Esophagus mucosa (tissue), 1 donor: ENCODE results near the gene HORMAD1. TPM values are rescaled to one million over a fixed set of nuclear protein-coding genes. Genes with fewer than 3 reads are reported as not detected.
A peak's percentile ranks its signal among the peaks of the same experiment; 100 is the strongest.
"Not testable (repeated sequence)": the region's sequence is repeated elsewhere in the genome, so short reads cannot be mapped to it uniquely, and the experiment has no call there.

ENCODE experiments used
- ATAC-seq: fragments of 200-7000 bp; cut with Tn5 transposase; one replicate; pipeline ENCODE4 v1.9.1; 2020
- total RNA-seq: library from RNA; stranded (reverse); gene quantifications from one replicate; pipeline ENCODE4 v1.2.4, GENCODE V29; 2023
- donor health status: DM: yes; HTN: yes; CAD: no.

Gene HORMAD1
- total RNA-seq, 1 donor from 2014 or later = 11.1 TPM

DNA sequence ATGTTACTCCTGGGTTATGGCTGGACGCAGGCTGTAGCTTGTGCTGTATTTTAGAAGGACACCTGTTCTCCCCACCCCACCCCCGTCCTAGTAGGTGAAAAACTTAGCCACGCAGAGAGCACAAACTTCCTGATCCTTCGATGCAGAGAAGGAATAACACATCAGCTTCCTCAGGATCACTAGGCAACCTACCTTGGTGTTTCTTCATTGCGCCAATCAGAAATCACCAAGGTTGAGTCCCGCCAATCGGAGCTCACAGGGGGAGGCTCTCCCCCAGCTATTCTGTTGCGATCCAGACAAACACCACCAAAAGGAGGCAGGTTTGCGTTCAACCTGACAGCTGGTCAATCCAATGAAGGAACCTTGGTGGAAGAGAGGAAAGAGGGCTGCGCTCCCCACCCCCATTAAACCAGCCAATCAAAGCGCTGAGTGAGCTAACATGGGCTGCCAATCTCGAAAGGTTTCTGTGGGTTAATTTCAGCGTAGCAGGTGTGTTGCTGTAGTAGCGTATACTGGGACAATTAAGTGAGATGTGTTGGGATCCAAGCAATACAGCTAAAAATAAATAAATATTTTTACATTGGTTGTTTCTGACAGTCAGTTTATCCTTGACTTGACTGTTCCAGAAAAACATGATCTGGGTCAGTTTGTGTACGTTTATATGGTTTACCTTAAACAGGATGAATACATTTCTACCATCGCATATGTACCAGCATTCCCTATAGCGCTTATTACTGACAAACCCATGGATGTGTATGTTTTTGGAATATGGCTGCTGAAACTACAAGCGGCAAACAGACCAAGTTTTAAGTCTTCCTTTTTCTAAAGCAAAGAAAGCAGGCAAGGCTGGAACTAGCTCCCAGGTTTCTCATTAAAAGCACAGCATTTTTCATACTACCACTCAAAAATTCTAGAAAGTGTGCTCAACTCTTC, 23.4 kb downstream of the HORMAD1 start, which contains the start of gene GOLPH3L:
Gene GOLPH3L (minus strand): TSS at position 160 of the 933 bp plus-strand sequence. CDS start 2,316 bp downstream, outside the sequence.
- peak; percentile 99 for ATAC-seq

DNA sequence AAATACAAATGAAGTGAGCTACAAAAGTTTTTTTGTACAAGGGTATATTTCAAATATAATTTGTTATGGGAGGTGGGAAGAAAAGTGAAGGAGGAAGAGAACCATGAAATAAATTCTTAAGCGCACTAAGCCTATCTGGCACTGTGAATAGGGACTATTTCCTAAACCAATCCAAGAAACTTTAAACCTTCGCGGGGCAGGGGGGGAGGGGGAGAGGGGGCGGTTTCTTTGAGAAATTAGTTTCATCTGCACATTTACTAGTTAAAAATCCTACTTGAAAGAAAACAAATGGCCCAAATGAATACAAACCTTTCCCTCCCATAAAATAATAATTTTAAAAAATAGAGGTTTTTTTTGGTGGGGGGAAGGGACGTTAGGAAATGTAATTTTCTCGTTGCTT, 24.1 kb downstream of the HORMAD1 start:
- no peak for ATAC-seq

DNA sequence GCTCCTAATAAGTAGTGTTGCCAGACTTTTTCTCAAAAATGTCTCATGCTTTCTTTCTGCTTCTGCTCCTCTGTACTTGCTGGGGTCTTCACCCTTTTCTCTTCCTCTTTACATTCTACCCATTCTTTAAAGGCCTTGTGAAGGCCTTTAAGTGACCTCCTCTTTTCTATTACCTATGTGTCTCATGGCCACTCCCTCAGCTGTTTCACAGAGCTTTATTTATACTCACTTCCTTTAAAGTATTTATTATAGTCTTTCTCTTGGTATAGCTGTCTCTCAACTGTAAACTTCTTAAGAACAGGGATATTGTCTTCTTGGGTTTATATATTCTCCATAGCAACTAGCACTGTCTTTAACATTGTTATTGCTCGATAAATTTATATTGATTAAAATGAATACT, 24.5 kb downstream of the HORMAD1 start:
- ATAC-seq = peak; percentile 20

DNA sequence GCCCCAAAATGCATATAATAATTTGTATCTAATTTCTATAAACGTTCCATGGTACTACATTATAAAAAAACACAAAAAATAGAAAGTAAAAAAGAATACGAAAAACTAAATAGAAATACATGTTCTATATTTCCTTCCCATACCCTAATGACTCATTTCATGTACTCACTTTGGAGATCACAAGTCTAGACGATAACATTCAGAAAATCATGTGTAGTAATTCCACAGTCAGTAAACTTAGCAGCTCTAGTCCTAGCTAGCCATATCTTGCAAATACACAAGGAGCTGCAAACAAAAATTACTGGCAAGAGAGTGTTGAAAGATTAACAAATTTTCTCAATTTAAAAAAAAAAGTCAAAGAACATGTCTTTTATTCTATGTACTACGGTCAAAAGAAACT, 25.1 kb downstream of the HORMAD1 start:
- ATAC-seq = peak; percentile 27

DNA sequence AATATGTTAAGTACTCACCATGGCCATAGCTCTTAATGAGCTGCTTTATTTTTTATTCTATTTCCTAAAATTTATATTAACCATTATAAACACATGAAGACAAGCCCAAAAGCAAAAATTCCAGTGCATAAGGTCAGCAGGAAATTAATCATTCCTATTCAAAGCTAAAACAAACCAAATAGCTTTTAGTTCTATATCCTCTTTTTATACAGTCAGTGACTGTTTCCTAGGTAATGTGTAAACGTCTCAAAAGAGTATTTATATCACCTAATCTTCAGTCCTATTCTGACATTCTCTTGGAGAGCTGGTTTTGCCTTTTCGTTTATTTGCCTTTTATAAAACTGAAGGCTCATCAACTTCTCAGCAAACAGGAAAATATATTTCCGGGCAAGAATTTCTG, 28.0 kb downstream of the HORMAD1 start:
- no peak for ATAC-seq

DNA sequence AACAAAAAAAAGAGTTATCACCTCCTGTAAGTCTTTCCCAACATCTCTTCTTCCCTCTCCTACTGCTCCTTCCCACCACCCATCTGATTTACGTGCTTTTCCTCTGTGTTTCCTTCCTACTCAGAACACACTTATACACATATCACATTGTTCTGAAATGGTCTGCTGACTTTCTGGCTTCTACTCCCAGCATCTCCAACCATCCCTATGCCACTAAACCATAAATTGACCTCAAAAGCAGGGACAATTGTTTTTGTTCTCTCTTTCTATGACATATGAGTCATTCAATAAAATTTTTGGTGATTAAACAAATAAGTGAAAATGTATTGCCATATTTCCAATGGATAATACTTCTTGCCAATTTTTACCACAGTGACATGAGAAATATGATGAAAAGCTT, 31.9 kb downstream of the HORMAD1 start:
- no peak for ATAC-seq

DNA sequence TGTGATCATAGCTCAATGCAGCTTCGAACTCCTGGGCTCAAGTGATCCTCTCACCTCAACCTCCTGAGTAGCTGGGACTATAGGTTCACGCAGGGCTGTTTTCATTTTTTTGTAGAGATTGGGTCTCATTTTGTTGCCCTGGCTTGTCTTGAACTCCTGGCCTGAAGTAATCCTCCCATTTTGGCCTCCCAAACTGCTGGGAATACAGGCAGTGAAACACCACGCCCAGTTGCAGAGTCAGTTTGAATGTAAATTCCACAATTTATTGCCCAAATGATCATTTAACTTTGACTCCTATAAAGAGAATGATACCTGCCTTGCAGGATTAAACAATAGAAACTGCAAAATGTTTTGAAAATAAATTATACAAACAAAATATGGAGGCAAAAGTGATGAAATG, 34.4 kb downstream of the HORMAD1 start:
- no peak for ATAC-seq

DNA sequence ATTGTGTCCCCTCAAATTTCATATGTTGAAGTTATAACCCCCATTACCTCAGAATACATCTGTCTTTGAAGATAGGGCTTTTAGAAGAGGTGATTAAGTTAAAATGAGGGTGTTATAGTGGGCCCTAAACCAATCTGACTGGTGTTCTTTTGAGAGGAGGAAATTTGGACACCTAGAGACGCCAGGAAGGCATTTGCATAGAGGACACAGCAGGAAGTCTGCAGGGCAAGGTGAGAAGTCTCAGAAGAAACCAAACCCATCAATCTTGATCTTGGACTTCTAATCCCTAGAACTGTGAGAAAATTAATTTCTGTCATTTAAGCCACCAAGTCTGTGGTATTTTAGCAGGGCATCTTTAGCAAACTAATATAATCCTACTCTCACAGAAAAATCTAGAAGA, 36.8 kb downstream of the HORMAD1 start:
- ATAC-seq = peak; percentile 36

DNA sequence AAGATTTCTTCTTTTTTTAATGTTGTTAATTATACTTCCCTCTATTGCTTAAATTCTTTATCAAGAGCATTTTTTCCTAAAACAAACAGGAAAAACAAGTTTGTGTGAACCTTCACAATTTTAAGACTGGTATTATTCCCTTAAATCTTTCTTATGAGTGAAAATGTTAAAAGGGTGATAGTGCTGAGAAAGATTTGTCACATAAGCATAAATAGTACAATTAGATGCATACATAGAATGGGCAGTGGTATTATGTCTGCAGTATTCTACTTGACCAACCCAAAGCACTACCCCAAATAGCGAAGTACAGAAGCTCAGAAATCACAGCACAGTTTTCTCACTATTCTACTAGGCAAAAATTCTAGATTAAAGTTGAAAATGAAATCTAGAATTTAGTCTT, 41.7 kb downstream of the HORMAD1 start:
- no peak for ATAC-seq

DNA sequence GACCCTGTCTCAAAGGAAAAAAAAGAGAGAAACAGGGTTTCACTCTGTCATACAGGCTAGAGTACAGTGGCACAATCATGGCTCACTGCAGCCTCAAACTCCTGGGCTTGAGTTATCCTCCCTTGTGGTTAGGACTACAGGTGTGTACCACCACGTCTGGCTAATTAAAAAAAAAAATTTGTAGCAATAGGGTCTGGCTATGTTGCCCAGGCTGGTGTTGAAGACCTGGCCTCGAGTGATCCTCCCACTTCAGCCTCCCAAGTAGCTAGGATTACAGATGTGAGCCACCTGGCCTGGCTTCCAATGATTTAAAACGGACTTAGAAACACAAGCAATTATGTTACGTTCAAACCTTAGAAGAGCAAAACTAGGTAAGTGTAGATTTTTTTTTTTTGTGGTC, 45.8 kb downstream of the HORMAD1 start:
- no peak for ATAC-seq

DNA sequence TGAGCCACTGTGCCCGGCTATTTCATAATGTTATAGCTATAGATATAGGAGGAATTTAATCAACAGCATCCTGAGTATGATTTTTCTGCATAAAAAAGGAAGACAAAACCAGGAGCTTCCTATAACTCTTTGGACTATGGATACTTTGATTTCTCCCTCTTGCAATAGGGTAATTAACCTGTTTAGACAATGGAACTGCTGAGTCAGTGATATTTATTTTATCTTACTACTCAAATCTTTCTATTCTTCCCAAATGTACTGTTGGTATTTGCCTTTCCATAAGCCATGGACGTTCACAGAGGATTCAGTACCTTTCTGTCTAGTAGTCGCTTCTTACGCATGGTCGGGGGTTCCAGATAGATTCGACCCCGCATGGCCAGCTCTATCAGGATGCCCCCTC, 57.4 kb downstream of the HORMAD1 start:
- no peak for ATAC-seq

DNA sequence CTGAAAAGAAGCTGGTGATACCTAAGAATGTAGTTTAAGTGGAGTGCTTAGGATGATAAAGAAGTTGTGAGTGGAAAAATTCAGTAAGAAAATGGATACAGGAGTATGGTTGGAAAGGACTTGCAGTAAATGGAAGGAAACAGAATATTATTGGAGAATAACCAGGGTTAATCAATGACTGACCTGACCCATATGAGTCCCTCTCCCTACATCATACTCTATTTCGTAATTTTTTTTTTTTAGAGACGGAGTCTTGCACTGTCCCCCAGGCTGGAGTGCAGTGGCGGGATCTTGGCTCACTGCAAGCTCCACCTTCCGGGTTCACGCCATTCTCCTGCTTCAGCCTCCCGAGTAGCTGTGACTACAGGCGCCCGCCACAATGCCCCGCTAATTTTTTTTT, 57.9 kb downstream of the HORMAD1 start:
- ATAC-seq = no peak

DNA sequence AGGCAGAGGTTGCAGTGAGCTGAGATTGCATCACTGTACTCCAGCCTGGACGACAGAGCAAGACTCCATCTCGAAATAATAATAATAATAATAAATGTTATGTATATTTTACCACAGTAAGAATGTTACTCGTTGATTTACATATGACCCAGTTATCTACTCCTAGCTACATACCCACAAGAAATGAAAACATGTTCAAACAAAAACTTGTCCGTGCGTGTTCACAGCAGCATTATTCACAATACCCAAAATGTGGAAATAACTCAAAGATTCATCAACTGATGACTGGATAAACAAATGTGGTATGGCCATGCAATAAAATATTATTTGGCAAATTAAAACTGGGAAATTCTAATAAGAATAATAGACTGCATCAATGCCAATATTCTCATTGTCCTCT, 59.5 kb downstream of the HORMAD1 start:
- ATAC-seq = peak; percentile 60

DNA sequence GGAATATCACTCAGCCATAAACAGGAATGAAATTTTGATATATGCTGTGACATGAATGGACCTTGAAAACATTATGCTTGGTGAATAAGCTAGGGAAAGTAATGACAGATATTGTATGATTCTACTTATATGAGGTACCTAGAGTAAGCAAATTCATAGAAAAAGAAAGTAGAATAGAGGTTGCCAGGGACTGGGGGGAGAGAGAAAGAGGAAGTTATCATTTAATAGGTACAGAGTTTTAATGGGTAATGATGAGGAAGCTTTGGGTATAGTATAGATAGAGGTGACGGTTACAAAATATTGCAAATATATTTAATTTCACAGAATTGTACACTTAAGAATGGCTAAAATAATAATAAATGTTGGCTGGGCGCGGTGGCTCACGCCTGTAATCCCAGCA, 60.1 kb downstream of the HORMAD1 start:
- no peak for ATAC-seq

DNA sequence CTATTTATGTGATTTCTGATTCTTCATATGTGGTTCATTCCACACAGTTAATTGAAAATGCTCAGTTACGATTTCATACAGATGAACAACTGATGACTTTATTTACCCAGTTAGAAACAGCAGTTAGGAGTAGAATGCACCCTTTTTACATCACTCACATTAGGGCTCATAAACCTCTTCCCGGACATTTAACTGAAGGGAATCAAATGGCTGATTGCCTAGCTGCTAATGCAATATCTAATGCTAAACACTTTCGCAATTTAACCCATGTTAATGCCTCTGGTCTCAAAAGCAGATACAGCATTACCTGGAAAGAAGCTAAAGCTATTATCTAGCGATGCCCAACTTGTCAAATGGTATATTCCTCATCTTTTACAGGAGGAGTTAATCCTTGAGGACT, 63.6 kb downstream of the HORMAD1 start:
- not testable (repeated sequence) for ATAC-seq

DNA sequence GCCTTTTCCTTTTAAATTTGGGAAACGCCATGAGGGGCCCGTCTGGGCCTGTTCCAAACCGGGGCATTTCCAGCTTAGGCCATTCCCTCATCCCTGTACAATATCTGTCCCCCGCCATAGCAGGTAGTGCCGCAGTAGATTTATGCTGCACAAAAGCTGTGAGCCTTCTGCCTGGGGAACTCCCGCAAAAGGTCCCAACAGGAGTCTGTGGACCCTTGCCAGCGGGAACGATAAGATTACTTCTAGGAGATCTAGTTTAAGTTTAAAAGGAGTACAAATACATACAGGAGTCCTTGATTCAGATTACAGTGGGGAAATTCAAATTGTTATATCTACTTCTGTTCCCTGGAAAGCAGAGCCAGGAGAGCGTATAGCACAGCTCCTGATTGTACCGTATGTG, 66.1 kb downstream of the HORMAD1 start:
- not testable (repeated sequence) for ATAC-seq

DNA sequence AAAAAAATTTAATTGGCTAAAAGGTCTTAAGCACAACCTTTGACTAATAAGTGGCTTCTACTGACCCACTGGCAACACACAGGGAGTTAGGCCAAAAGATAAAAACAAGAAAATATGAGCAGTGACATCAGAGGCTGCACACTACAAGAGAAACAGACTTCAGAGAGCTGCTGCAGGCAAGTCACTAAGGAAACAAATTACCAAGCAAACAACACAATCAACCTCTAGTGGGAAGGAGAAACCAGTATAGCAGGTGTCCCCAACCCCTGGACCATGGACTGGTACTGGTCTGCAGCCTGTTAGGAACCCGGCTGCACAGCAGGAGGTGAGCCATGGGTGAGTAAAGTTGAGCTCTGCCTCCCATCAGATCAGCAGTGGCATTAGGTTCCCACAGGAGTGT, 70.5 kb downstream of the HORMAD1 start:
- ATAC-seq = peak; percentile 92

DNA sequence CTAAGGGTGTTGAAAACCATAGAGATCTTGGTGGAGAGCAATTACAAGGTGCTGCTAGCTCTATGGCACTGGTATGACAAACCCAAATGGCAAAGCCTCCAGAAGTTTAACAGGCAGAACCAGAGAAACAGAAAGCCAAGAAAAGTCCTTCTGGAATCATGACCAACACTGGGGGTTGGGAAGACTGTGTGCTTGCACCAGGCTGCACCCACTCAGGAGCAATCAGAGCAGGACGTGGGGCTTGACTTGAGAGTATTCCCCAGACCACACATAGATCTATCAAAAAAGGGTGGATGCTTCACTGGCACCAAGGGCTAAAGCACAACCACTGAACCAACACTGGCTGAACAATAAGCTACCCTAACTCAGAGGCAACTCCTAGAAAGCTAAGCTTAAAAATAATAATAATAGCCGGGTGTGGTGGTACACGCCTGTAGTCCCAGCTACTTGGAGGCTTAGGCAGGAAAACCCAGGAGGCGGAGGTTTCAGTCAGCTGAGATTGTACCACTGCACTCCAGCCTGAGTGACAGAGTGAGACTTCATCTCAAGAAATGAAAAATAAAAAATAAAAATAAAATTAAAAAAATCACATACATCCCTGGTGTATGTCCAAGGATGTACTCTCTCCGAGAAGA, 71.1 kb downstream of the HORMAD1 start:
- peak; percentile 54 for ATAC-seq

Other genes with a start within 250 kb of the HORMAD1 start
- 20.3 TPM for gene TARS2, start 233.5 kb downstream of the HORMAD1 start, total RNA-seq
- gene ECM1, start 212.8 kb downstream of the HORMAD1 start, total RNA-seq = 438 TPM
- 1.6 TPM for gene FALEC, start 205.1 kb downstream of the HORMAD1 start, total RNA-seq
- 42.9 TPM for gene ADAMTSL4, start 171.5 kb downstream of the HORMAD1 start, total RNA-seq
- gene MCL1, start 141.3 kb downstream of the HORMAD1 start, total RNA-seq = 169 TPM
- 329 TPM for gene ENSA, start 91.3 kb downstream of the HORMAD1 start, total RNA-seq
- 30.2 TPM for gene GOLPH3L, start 23.7 kb downstream of the HORMAD1 start, total RNA-seq
- gene CTSS, start 44.9 kb upstream of the HORMAD1 start, total RNA-seq = 19.6 TPM
- 7.7 TPM for gene CTSK, start 87.4 kb upstream of the HORMAD1 start, total RNA-seq
- 17.7 TPM for gene ARNT, start 155.7 kb upstream of the HORMAD1 start, total RNA-seq
- not detected for gene CTXND2, start 166.2 kb upstream of the HORMAD1 start, total RNA-seq
- gene SETDB1, start 205.5 kb upstream of the HORMAD1 start, total RNA-seq = 24.3 TPM